ENCODE measurements around the gene GPR153. TPM values are rescaled to one million over a fixed set of nuclear protein-coding genes. Genes with fewer than 3 reads are reported as not detected.

Gene GPR153
- total RNA-seq, 2 donors from 2014 or later, result 0.62 to 1.6 TPM

DNA sequence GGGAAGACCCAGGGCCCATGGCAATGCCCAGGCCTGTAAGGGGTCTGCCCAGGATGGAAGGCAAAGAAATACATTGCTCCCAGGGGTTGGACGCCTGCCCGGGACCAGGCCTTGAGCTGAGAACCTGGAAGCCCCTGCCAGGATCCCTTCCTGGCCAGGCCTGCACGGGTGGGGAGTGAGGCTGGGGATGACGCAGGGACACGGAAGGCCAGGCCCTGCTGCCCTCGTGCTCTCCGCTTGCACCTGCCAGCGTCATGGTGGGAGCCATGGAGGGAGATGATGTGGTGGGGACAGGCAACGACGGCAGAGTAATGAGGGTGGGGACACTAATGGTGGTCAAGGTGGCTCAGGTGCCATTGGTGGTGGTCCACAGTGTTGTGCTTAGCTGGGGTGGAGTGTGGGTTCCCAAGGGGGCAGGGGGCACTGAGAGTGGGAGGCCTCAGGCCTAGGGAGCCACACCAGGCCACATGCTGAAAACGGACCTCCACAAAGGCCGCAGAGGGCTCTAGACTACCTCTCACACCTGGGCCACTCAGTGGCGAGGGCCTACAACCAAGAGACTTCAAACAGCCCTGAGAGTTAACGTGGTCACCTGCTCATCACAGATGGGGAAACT, 12.6 kb downstream of the GPR153 start:
- Mint-ChIP-seq H3K27ac (no peak overlapping the region), H3K27me3 (ENCODE audit: low read depth) (peaks cover 60% of the 10 kb centered on the region)

GRCh38 chr1:6247651-6248050, 13.2 kb downstream of the GPR153 start:
- Mint-ChIP-seq H3K9me3 (no peaks in the 10 kb centered on the region), H3K36me3 (ENCODE audit: insufficient read depth in 2 of 2) (no peaks in the 10 kb centered on the region), H3K27me3 (ENCODE audit: low read depth) (peaks cover 64% of the 10 kb centered on the region), H3K27ac (no peak overlapping the region), H3K4me3 (no peak overlapping the region), H3K4me1 (ENCODE audit: low read depth) (peaks cover 8% of the 10 kb centered on the region)
- ATAC-seq (replicated peaks in 1 of 2) (no peak), DNase-seq (no peak)

More for the DNA sequence above, 12.6 kb downstream of the GPR153 start:
- Mint-ChIP-seq H3K36me3 (ENCODE audit: insufficient read depth in 2 of 2) (no peaks in the 10 kb centered on the region), H3K9me3 (no peaks in the 10 kb centered on the region), H3K4me3 (no peak overlapping the region), H3K4me1 (ENCODE audit: low read depth) (peaks cover 8% of the 10 kb centered on the region)
- ATAC-seq (replicated peaks in 1 of 2) (no peak), DNase-seq (no peak)

- Mint-ChIP-seq H3K36me3 (ENCODE audit: insufficient read depth in 2 of 2) (no peaks in the 10 kb centered on the region), H3K4me3 (peak overlapping the region; percentile 81 to 86), H3K4me1 (ENCODE audit: low read depth) (peaks cover 9% of the 10 kb centered on the region)
Observed at GRCh38 chr1:6246497-6247467, 14.1 kb downstream of the GPR153 start.

DNA sequence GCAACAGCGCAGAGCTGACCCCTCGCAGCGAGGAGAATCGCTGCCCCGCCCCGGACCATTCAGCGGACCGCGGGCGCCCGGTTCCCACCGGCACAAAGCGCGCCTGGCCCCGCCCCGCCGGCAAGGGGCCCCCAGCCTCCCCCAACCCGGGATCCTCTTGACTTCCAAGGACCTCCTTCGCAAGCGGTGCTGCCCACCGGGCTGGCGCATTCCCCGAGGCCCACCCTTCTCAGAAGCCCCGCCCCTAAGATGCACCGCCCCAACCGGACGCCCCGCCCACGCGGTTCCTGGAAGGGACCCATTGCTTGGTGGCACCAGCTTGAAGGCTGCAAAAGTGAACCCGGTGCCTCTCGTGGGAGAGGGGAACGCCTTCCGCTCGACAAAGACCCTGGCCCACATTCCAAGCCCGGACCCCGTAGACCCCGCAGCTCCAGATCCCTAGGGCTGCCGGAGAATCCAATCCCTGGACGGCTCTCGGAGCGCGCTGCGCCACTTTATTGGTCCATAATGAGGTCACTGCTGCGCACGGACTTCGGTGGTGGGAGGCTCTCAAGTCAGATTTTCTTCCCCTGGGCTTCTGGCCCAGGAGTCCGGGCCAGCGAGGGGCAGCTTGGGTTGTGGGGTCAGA, 14.9 kb downstream of the GPR153 start:
- ATAC-seq (replicated peaks in 1 of 2) (peak; percentile 16 to 27), DNase-seq (peak; percentile 72 to 76)
- peaks cover 0 to 1% of the 10 kb centered on the region in 2 donors for H3K36me3 Mint-ChIP-seq (ENCODE audit: insufficient read depth in 2 of 2)
- peak overlapping the region; percentile 81 to 86 for H3K4me3 Mint-ChIP-seq
- peaks cover 68% of the 10 kb centered on the region for H3K27me3 Mint-ChIP-seq (ENCODE audit: low read depth)
- no peaks in the 10 kb centered on the region for H3K9me3 Mint-ChIP-seq
- H3K27ac Mint-ChIP-seq, result no peak overlapping the region
- peaks cover 16% of the 10 kb centered on the region for H3K4me1 Mint-ChIP-seq (ENCODE audit: low read depth)

More at GRCh38 chr1:6246497-6247467, 14.1 kb downstream of the GPR153 start:
- ATAC-seq (replicated peaks in 1 of 2) (peak; percentile 67 to 71), DNase-seq (peak; percentile 84 to 85)
- no peak overlapping the region for H3K27ac Mint-ChIP-seq
- H3K27me3 Mint-ChIP-seq (ENCODE audit: low read depth), result peaks cover 65% of the 10 kb centered on the region
- H3K9me3 Mint-ChIP-seq, result no peaks in the 10 kb centered on the region

DNA sequence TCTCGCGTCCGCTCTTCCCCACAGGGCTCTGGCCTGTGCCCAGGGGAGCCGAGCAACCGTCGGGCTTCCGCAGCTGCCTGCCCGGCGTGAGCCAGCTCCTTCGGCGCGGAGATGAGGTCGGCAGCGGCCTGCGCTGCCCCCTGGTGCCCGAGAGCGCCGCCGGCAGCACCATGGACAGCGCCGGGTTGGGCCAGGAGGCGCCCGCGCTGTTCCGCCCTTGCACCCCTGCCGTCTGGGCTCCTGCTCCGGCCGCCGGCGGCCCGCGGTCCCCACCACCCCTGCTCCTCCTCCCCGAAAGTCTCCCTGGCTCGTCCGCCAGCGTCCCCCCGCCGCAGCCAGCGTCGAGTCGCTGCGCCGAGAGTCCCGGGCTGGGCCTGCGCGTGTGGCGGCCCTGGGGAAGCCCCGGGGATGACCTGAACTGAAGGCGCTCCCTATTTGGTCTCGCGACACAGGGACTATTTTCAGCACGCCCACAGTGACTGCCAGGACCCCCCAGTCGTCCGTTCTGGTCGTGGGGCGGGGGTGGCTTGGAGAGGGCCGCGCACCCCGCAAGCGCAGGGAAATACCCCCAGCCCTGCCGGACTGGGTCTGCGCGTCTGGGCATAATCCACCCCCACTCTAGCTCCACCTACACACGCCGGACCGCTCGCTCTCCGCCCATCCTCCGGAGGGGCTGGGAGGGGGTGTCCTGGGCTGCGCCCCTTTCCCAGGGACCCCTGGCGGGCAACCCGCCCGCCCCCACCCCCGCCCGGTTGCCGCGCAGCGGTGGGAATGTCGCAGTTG, 15.6 kb downstream of the GPR153 start:
- peak overlapping the region in 1 of 2 donors; percentile 40 for H3K4me3 Mint-ChIP-seq
- ATAC-seq (replicated peaks in 1 of 2), result peak; percentile 80 to 83
- peak; percentile 87 to 90 for DNase-seq
- peaks cover 16% of the 10 kb centered on the region for H3K4me1 Mint-ChIP-seq (ENCODE audit: low read depth)
- H3K9me3 Mint-ChIP-seq, result no peaks in the 10 kb centered on the region
- peaks cover 0 to 1% of the 10 kb centered on the region in 2 donors for H3K36me3 Mint-ChIP-seq (ENCODE audit: insufficient read depth in 2 of 2)
- H3K27me3 Mint-ChIP-seq (ENCODE audit: low read depth), result peaks cover 68% of the 10 kb centered on the region
- H3K27ac Mint-ChIP-seq, result no peak overlapping the region

GRCh38 chr1:6244401-6245049, 16.4 kb downstream of the GPR153 start:
- peaks cover 16% of the 10 kb centered on the region for H3K4me1 Mint-ChIP-seq (ENCODE audit: low read depth)
- H3K36me3 Mint-ChIP-seq (ENCODE audit: insufficient read depth in 2 of 2), result peaks cover 0 to 1% of the 10 kb centered on the region in 2 donors
- H3K27ac Mint-ChIP-seq, result no peak overlapping the region
- no peak for DNase-seq
- peak overlapping the region in 1 of 2 donors; percentile 15 for H3K4me3 Mint-ChIP-seq
- H3K27me3 Mint-ChIP-seq (ENCODE audit: low read depth), result peaks cover 70% of the 10 kb centered on the region
- no peak for ATAC-seq (replicated peaks in 1 of 2)
- H3K9me3 Mint-ChIP-seq, result no peaks in the 10 kb centered on the region

DNA sequence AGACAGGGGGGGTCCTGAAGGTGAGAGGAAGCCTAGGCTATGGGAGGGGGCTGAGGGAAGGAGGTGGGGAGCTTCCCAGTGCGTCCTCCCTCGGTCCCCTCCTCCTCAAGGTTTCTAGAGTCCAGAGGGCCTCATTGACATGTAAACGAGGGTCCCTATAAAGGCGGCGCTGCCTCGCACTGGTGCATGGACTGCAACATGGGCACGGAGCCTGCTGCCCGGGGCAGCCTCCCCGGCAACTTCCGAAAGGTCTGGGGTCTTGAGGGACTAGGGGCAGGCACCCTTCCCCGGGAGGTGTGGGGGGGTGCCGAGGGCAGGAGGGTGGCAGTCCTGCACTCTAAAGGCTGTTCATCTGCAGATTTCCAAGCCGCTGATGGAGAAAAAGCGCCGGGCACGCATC, 16.9 kb downstream of the GPR153 start, which contains the start of gene HES3:
TSS of gene HES3 (plus strand) at position 187 of the 400 bp plus-strand sequence. CDS start at position 374, 187 bp downstream.
- H3K27me3 Mint-ChIP-seq (ENCODE audit: low read depth), result peaks cover 75% of the 10 kb centered on the region
- peaks cover 19% of the 10 kb centered on the region for H3K4me1 Mint-ChIP-seq (ENCODE audit: low read depth)
- DNase-seq (no peak), ATAC-seq (replicated peaks in 1 of 2) (no peak)
- peaks cover 0 to 1% of the 10 kb centered on the region in 2 donors for H3K36me3 Mint-ChIP-seq (ENCODE audit: insufficient read depth in 2 of 2)
- peak within 1 kb of the TSS in 1 of 2 donors; percentile 15 for H3K4me3 Mint-ChIP-seq
- no peaks in the 10 kb centered on the region for H3K9me3 Mint-ChIP-seq
- no peak within 1 kb of the TSS for H3K27ac Mint-ChIP-seq

DNA sequence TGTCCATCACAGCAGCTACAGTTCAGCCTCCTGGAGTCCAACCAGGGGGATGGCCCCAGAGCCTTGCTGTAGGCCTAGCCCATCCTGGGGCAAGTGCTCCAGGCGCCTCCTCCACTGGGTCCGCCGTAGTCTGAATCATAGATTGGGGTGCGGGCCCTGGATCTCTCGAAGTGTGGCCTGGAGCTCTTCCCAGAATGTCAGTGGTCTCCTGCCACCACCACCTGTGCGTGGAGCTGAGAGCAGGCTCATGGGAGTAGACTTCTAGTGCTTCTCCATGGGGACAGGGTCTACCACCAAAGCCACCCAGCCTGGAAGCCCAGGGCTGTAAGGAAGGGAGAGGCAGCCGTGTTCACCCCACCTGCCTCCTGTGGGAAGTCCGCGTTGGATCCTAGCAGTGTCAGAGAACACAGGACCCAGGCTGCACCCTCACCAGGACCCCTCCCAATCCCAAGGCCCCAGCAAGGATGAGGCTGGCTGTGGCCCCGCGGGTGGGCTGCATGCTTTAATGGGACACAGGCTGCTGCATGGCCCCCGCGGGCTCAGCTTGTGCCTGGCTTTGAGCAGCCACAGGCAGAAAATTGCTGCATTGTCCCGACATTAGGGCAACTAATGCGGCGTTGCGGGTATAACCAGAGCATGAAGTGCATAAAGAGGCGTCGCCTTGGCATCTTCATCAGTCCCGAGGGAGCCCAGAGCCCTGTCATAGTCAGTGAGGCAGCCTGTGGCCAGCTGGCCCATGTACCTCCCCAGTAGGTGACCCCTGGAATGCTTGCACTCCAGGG, 17.7 kb downstream of the GPR153 start:
- no peak overlapping the region for H3K4me3 Mint-ChIP-seq
- H3K27ac Mint-ChIP-seq, result no peak overlapping the region
- H3K4me1 Mint-ChIP-seq (ENCODE audit: low read depth), result peaks cover 21% of the 10 kb centered on the region
- no peak for ATAC-seq (replicated peaks in 1 of 2)
- DNase-seq, result no peak
- H3K9me3 Mint-ChIP-seq, result no peaks in the 10 kb centered on the region
- peaks cover 0 to 1% of the 10 kb centered on the region in 2 donors for H3K36me3 Mint-ChIP-seq (ENCODE audit: insufficient read depth in 2 of 2)
- peaks cover 72% of the 10 kb centered on the region for H3K27me3 Mint-ChIP-seq (ENCODE audit: low read depth)

GRCh38 chr1:6241887-6242740, 18.8 kb downstream of the GPR153 start:
- DNase-seq (no peak), ATAC-seq (replicated peaks in 1 of 2) (no peak)

DNA sequence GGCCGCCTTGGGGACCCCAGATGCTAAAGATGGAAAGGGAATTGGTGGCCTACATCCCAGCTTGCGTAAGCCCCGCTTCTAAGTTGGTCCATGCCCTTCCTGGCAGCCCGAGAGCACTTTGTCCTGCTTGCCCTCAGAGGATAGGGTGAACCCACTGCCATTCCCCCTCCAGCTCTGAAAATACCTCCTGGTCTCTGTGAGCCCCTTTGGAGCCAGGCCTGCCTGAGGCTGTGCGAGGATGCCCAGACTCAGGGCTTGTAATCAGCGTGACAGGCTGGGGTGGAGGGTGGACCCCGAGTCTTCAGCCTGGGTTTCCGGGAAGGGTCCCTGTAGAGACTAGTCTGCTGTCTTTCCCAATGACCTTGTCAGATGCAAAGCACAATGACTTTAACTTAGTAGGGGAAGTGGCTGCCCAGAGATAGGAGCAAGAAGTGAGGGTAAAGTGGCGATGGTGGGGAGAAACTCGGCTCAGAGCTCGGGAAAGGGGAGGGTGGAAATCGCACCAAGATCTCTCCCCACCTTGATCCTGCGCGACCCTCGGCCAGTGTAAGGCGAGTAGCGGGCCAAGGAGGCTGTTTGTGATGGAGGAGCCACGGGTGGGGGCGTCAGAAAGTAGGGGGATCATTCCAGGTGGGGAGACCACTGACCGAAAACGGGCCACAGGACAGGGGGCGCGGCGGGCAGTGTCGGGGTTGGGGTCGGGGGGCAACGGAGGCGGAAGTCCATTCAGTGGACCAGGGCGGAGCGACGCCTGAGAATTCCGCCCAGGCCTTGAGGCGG, 19.6 kb downstream of the GPR153 start:
- no peaks in the 10 kb centered on the region for H3K9me3 Mint-ChIP-seq
- H3K36me3 Mint-ChIP-seq (ENCODE audit: insufficient read depth in 2 of 2), result peaks cover 0 to 1% of the 10 kb centered on the region in 2 donors
- H3K4me3 Mint-ChIP-seq, result peak overlapping the region; percentile 13 to 59
- no peak for DNase-seq
- H3K27ac Mint-ChIP-seq, result no peak overlapping the region
- H3K27me3 Mint-ChIP-seq (ENCODE audit: low read depth), result peaks cover 57% of the 10 kb centered on the region
- H3K4me1 Mint-ChIP-seq (ENCODE audit: low read depth), result peaks cover 16% of the 10 kb centered on the region
- no peak for ATAC-seq (replicated peaks in 1 of 2)

More at GRCh38 chr1:6241887-6242740, 18.8 kb downstream of the GPR153 start:
- Mint-ChIP-seq H3K4me1 (ENCODE audit: low read depth) (peaks cover 21% of the 10 kb centered on the region), H3K4me3 (peak overlapping the region in 1 of 2 donors; percentile 59), H3K9me3 (no peaks in the 10 kb centered on the region), H3K27ac (no peak overlapping the region), H3K36me3 (ENCODE audit: insufficient read depth in 2 of 2) (peaks cover 0 to 1% of the 10 kb centered on the region in 2 donors), H3K27me3 (ENCODE audit: low read depth) (peaks cover 65% of the 10 kb centered on the region)
